Panc1 (cell line): Measurements from ENCODE around the gene SLC34A1. TPM values are rescaled to one million over a fixed set of nuclear protein-coding genes. Genes with fewer than 3 reads are reported as not detected.

Experiments
- ATAC-seq: fragments of 200-7000 bp; cut with Tn5 transposase; 2 replicates; pipeline ENCODE4 v1.9.1; 2020; ENCODE audit warnings: mild to moderate bottlenecking, moderate library complexity
- BruUV-seq: library from RNA; stranded (reverse); fragments of 400-500 nt; replicated peaks from 2 replicates; lab custom pipeline; 2021; lab: Mats Ljungman, UMichigan
- CTCF ChIA-PET: fragments of 300-600 bp; sonication (Branson Sonifier 250); formaldehyde crosslinking; loops from one replicate; lab custom pipeline; 2022; ENCODE audit warnings: antibody characterized with exemption; lab: Charles Lee
- POLR2A ChIA-PET: fragments of 300-600 bp; sonication (Branson Sonifier 250); formaldehyde crosslinking; loops from one replicate; lab custom pipeline; 2022; ENCODE audit warnings: antibody characterized with exemption; lab: Charles Lee
- DNase-seq: peaks from one replicate; pipeline ENCODE4 v3.0.0-alpha.2; 2010; ENCODE audit warnings: low read depth, low spot score
- H3K27ac ChIP-seq: 2 replicates; pipeline ENCODE4 v1.5.1; 2011; ENCODE audit warnings: mild to moderate bottlenecking, low read length, inconsistent platforms
- H3K27me3 ChIP-seq: fragments of 200-500 bp; sonication (Bioruptor generic); 2 replicates; pipeline ENCODE4 v1.6.0; 2014; ENCODE audit warnings: low read length, inconsistent platforms; ENCODE audit not compliant: control insufficient read depth, insufficient read depth
- H3K36me3 ChIP-seq: fragments of 200-500 bp; sonication (Bioruptor generic); 2 replicates; pipeline ENCODE4 v1.5.1; 2014; ENCODE audit warnings: inconsistent platforms, mild to moderate bottlenecking, low read length, moderate library complexity; ENCODE audit not compliant: control insufficient read depth, insufficient read depth
- H3K4me1 ChIP-seq: 2 replicates; pipeline ENCODE4 v1.5.1; 2011; ENCODE audit warnings: inconsistent platforms, mild to moderate bottlenecking, low read length, moderate library complexity; ENCODE audit not compliant: control insufficient read depth, insufficient read depth
- H3K4me3 ChIP-seq, 2 experiments: 2 replicates each; pipeline ENCODE4 v1.5.1; 2011 to 2012; ENCODE audit warnings: low read depth in 2 of 2, low read length in 2 of 2, mild to moderate bottlenecking in 2 of 2, inconsistent platforms in 1 of 2, moderate library complexity in 1 of 2
- H3K9me3 ChIP-seq: fragments of 200-500 bp; sonication (Bioruptor generic); 2 replicates; pipeline ENCODE4 v1.5.1; 2014; ENCODE audit warnings: low read depth, mild to moderate bottlenecking, inconsistent platforms, low read length, moderate library complexity; ENCODE audit not compliant: control insufficient read depth, insufficient read depth
- CTCF ChIP-seq: fragments of 450-650 bp; IDR thresholded peaks from 2 replicates; pipeline ENCODE4 v1.5.1; 2017; ENCODE audit warnings: mild to moderate bottlenecking
- POLR2AphosphoS5 ChIP-seq: IDR thresholded peaks from 2 replicates; pipeline ENCODE4 v1.6.1; 2012; ENCODE audit warnings: mild to moderate bottlenecking, low read depth, low read length, moderate library complexity
- REST ChIP-seq, 2 experiments: IDR thresholded peaks; 2 replicates each; pipeline ENCODE4 v1.6.1; 2011 to 2012; ENCODE audit warnings: low read depth in 2 of 2, control low read depth in 1 of 2, low read length in 1 of 2, mild to moderate bottlenecking in 1 of 2, moderate library complexity in 1 of 2; ENCODE audit not compliant: insufficient read depth in 1 of 2
- SIN3A ChIP-seq: IDR thresholded peaks from 2 replicates; pipeline ENCODE4 v1.6.1; 2012; ENCODE audit warnings: low read depth, mild to moderate bottlenecking, low read length, moderate library complexity, borderline replicate concordance; ENCODE audit not compliant: insufficient read depth
- TCF7L2 ChIP-seq: IDR thresholded peaks from 2 replicates; pipeline ENCODE4 v1.6.1; 2011; ENCODE audit warnings: mild to moderate bottlenecking, low read depth, low read length, inconsistent platforms
- in situ Hi-C: cut with HindIII; loops from 2 replicates; pipeline ENCODE4 v1.10.0; 2016; ENCODE audit warnings: low sequenced_read_pairs, low pct_unique_long_range_greater_than_20kb
- intact Hi-C: fragments of 100-400 bp; cut with micrococcal nuclease; formaldehyde crosslinking; loops from one replicate; pipeline ENCODE4 v1.10.0; 2022; ENCODE audit not compliant: unreplicated experiment
- total RNA-seq: library from RNA; stranded (reverse); gene quantifications from one replicate; pipeline ENCODE4 v1.2.1, GENCODE V29; 2021; ENCODE audit not compliant: unreplicated experiment

The SLC34A1 gene
- total RNA-seq, 1 experiment from 2014 or later, result not detected

- TF ChIP-seq SIN3A (no peak), TCF7L2 (no peak), CTCF (no peak), POLR2AphosphoS5 (no peak), REST (IDR thresholded peaks at IDR 0.05; ENCODE audit: insufficient read depth in 1 of 2, low read depth in 2 of 2, low read length in 1 of 2) (no peak)
- in situ Hi-C loops, result no loop called here
- Histone ChIP-seq H3K4me3 (no peak overlapping the region), H3K36me3 (no peaks in the 10 kb centered on the region), H3K27me3 (no peaks in the 10 kb centered on the region), H3K27ac (no peak overlapping the region; the same call in 1 of the 2 replicates), H3K9me3 (no peaks in the 10 kb centered on the region), H3K4me1 (peaks cover 10% of the 10 kb centered on the region)
- DNase-seq (no peak), ATAC-seq (no peak)
- ChIA-PET CTCF (interaction anchor here (1.0 to 1.3 kb wide), 2 partner anchors 35 to 44 kb away, joined by 3 to 5 read pairs; no protein-coding TSS in a partner anchor), POLR2A (no interaction called here)
- intact Hi-C loops, result no loop called here
- no TSS peak for BruUV-seq
Observed at GRCh38 chr5:177405312-177405711, 21.1 kb downstream of the SLC34A1 start.

GRCh38 chr5:177405805-177406204, 21.6 kb downstream of the SLC34A1 start:
- no peak for TF ChIP-seq REST (IDR thresholded peaks at IDR 0.05; ENCODE audit: insufficient read depth in 1 of 2, low read depth in 2 of 2, low read length in 1 of 2)
- no peak for TF ChIP-seq CTCF
- TF ChIP-seq TCF7L2, result no peak
- no peak for TF ChIP-seq SIN3A
- no peak for TF ChIP-seq POLR2AphosphoS5
- Histone ChIP-seq H3K9me3 (no peaks in the 10 kb centered on the region), H3K4me1 (peaks cover 10% of the 10 kb centered on the region), H3K27me3 (no peaks in the 10 kb centered on the region), H3K27ac (no peak overlapping the region), H3K4me3 (no peak overlapping the region), H3K36me3 (no peaks in the 10 kb centered on the region)
- ATAC-seq, result no peak
- ChIA-PET CTCF (no interaction called here), POLR2A (no interaction called here)
- in situ Hi-C loops (no loop called here), intact Hi-C loops (no loop called here)
- no peak for DNase-seq
- BruUV-seq, result no TSS peak
